KOPT-K1 (cell line): Measurements from ENCODE around the gene RFX3.

Experiments
- H3K27ac ChIP-seq: fragments of 200-600 bp; sonication (generic); 2 replicates; pipeline ENCODE4 v1.5.1; 2016; ENCODE audit warnings: antibody characterized with exemption, mild to moderate bottlenecking, low read depth, low read length; ENCODE audit not compliant: poor library complexity, severe bottlenecking
- H3K36me3 ChIP-seq: fragments of 200-600 bp; sonication (generic); 2 replicates; pipeline ENCODE4 v1.5.1; 2017; ENCODE audit warnings: antibody characterized with exemption, mild to moderate bottlenecking, low read length, moderate library complexity; ENCODE audit not compliant: insufficient read depth
- H3K9me3 ChIP-seq: fragments of 200-600 bp; sonication (generic); 2 replicates; pipeline ENCODE4 v1.5.1; 2017; ENCODE audit warnings: antibody characterized with exemption, low read length, mild to moderate bottlenecking; ENCODE audit not compliant: insufficient read depth, poor library complexity, severe bottlenecking

The RFX3 gene

DNA sequence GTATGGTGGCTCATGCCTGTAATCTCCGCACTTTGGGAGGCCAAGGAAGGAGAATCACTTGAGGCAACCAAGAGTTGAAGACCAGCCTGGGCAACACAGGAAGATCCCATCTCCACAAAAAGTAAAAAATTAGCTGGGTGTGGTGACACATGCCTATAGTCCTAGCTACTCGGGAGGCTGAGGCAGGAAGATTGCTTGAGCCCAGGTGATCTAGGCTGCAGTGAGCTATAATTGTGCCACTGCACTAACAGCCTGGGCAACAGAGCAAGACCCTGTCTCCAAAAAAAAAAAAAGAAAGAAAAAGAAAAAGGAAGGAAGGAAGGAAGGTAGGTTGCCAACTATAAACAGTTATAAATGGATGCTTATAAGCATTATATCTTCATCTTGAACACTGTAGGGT, 51.0 kb downstream of the RFX3 start:
- no peak overlapping the region for H3K27ac ChIP-seq

DNA sequence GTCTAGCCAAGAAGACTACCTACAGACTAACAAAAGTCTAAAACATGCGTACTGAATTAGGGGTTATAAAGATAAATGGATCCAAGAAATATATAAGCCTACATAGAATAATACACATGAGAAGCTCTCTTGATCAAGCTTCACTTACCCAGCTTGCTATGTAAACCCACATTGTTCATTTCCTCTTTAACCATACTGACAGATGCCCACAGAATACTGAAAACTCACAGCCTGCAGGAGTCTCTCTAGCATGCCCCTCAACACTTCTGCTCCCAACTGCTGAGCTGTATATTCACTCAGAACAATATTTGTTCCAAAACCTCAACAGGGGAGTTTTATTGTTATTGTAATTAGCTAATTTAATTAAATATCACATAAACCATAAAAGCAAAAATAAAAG, 52.4 kb downstream of the RFX3 start:
- Histone ChIP-seq H3K36me3 (no peaks in the 10 kb centered on the region), H3K9me3 (peaks cover 5% of the 10 kb centered on the region), H3K27ac (peak overlapping the region; percentile 24)

More for the DNA sequence above, 51.0 kb downstream of the RFX3 start:
- peaks cover 5% of the 10 kb centered on the region for H3K9me3 ChIP-seq
- no peaks in the 10 kb centered on the region for H3K36me3 ChIP-seq

DNA sequence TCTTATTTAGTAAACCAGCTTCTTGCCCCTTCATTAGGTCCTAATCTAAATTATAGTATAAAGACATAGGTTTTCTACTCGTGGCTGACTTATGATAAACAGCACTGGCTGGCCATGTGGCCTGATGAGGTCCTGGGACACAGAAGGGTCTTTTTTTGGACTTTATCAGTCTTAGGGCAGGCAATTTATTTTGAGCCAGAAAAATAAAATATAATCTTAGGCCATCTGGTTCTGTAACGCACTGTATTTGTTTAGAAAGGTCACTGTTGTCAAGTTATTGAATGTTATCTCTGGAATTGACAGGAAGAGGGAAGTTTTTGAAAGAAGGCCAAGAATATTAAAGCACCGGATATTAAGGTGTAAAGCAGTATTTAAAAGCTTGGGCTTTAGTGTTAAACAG, 53.9 kb downstream of the RFX3 start:
- Histone ChIP-seq H3K9me3 (no peaks in the 10 kb centered on the region), H3K27ac (no peak overlapping the region), H3K36me3 (no peaks in the 10 kb centered on the region)

DNA sequence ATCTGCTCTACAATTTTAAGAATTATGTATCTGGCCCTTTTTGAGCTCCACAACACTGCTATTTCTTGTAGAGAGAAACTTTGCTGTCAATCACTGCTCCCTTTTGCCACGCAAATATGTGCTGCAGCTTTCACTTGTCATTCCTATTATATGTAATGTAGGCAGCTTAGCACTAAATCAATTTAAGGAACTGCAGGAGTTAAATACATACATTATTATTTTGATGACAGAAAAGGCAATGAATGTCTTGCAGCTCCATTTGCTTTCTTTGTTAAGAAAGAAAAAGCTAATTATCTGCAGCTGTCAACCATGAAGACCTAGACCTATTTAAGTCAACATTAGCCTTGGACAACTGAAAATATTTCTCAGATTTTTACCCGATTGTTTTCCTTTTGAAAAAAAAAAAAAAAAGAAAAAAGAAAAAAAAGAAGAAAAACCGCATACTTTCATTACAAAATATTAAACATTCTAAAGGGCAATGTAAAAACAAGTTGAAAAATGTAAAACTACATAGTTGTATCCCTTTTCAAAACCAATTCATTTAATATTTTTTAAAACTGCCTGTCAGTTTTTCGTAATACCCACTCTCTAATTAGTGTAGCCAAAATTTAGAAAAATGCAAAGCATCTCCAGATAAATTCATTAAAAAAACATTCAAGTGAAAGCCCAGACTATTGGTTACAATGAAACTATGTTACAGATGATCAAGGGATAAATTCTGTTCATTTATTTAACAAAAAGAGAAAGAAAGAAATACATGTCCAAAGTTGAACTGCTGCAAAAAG, 57.2 kb downstream of the RFX3 start:
- no peaks in the 10 kb centered on the region for H3K9me3 ChIP-seq
- H3K36me3 ChIP-seq, result no peaks in the 10 kb centered on the region
- H3K27ac ChIP-seq, result no peak overlapping the region

DNA sequence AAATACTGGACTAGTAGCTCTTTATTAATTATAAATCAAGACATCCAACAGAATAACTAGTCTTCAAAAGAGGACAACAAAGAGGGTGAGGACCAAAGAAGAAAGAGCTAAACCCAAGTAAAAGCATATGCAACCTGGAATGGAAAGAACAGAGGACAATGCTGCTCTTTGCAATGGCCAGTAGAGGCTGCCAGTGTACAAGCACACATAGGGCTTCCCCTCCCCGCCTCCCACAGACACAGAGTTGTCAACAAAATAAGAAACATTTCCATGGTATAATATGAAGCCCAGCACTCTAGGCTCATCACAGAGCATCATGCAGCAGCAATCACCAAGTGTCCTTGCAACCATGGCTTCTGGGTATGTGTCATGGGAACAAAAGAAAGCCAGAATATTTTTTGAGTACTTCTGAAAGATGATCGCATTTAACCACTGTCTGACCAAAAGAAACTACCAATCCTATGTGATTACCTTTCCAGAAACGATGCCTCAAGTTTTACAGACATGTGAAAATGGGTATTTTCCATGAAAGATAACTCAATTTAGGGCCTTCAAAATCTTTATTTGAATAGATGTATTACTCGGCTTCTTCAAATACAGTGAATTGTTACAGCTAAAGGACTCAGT, 58.1 kb downstream of the RFX3 start:
- no peaks in the 10 kb centered on the region for H3K36me3 ChIP-seq
- no peaks in the 10 kb centered on the region for H3K9me3 ChIP-seq
- no peak overlapping the region for H3K27ac ChIP-seq

DNA sequence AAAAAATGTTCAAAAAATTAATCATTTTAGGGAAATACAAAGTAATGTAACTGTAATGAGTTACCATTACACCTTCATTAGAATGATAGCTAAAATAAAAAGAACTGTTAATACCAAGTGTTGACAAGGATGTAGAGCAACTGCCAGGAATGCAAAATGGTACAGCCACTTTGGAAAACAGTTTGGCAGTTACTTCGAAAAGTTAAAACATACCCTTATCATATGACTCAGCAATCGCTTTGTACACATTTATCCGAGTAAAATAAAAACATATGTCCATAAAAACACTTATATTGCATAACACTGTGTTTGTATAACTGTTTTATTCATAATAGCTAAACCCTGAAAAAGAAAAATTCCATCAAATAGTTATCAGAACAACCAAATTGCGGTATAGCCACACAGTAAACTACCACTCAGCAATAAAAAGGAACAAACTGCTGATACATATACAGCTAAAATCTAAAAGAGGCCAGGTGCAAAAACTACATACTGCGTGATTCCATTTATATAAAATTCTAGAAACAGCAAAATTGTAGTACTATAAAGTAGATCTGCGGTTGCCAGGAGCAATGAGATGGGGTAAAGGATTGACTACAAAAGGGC, 61.7 kb downstream of the RFX3 start:
- Histone ChIP-seq H3K36me3 (no peaks in the 10 kb centered on the region), H3K27ac (no peak overlapping the region), H3K9me3 (peaks cover 5% of the 10 kb centered on the region)

DNA sequence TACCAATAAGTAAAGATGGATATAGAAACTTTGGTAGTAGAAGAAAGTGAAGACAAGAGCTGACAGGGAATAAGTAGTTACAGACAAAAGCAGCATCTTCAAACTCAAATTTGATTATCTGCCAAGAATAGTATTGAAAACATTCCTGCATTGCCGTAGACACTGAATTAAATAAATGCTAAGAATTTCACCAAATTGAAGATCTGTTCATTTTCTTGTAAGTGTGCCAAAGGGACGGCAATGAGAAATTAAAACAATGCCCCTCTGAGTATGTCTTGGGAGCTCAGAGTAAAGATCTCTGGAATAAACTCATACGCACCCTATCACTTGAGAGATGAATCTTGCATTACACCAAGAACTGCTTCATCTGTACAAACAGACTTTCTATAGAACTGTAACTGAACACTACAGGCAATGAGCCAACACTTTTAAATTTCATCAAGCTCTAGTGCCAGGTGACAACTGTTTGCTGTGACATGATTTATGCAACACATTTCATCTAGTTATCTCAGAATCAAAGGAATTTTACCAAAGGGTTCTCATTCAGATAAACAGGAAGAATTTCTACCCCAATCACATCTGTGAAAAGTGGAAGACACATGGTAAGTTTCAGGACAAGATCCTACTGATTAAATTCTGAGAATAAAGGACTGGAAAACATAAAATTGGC, 66.9 kb downstream of the RFX3 start:
- no peak overlapping the region for H3K27ac ChIP-seq
- H3K36me3 ChIP-seq, result no peaks in the 10 kb centered on the region

DNA sequence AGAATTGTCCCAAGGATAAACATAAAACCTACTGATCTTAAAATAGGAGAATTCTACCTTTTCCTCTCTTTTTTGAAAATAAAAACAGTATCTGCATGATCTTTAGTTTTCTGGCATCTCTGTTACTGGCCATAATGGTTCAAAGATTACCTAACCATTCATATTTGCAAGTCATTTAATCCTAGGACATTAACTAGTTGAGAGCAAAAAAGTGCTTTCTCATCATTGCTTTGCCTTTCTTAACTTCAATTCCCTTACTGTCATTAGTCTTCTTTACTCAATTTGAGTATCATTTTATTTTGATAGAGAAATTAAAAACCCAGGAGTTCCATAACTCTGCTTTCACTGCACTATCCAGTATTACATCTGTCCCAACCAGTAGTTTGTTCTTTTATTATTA, 68.6 kb downstream of the RFX3 start:
- H3K36me3 ChIP-seq, result no peaks in the 10 kb centered on the region

More for the DNA sequence above, 66.9 kb downstream of the RFX3 start:
- H3K9me3 ChIP-seq, result peaks cover 5% of the 10 kb centered on the region

DNA sequence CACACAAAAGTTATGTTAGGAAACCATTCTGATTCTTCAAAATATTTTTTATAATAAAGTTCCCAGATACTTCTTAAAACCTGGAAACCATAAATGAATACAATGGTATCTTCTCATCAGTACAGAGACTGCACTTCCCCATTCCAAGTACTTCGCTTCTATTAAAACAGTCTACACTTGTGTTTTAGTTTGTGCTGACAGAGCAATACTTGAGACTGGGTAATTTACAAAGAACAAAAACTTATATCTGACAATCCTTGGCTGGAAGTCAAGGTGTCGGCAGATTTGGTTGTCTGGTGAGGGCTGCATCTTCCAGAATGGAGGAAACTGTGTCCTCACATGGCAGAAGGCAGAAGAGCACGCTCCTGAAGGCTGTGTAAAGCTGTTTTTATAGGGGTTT, 70.1 kb downstream of the RFX3 start:
- H3K9me3 ChIP-seq, result no peaks in the 10 kb centered on the region
- H3K27ac ChIP-seq, result no peak overlapping the region
- H3K36me3 ChIP-seq, result no peaks in the 10 kb centered on the region

More for the DNA sequence above, 68.6 kb downstream of the RFX3 start:
- Histone ChIP-seq H3K9me3 (peaks cover 2% of the 10 kb centered on the region), H3K27ac (no peak overlapping the region)

DNA sequence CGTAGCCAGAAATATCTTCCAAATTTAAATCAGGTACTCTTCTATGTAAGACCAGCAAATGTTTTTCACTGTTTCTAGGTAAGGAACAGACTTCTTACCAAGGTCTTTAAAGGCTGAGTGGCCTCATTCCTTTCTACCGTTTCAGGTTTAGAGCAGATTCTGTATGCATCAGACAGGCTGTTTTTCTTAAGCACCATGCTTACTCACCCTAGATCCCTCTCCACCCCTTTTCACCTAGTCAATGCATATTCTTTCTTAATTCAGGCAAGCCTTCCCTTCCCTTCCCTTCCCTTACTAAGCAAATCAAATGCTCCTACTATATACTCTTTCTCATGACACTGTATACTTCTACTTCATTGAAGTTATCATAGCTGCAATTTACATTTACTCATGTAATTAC, 70.7 kb downstream of the RFX3 start:
- H3K9me3 ChIP-seq, result no peaks in the 10 kb centered on the region
- no peaks in the 10 kb centered on the region for H3K36me3 ChIP-seq
- H3K27ac ChIP-seq, result no peak overlapping the region

DNA sequence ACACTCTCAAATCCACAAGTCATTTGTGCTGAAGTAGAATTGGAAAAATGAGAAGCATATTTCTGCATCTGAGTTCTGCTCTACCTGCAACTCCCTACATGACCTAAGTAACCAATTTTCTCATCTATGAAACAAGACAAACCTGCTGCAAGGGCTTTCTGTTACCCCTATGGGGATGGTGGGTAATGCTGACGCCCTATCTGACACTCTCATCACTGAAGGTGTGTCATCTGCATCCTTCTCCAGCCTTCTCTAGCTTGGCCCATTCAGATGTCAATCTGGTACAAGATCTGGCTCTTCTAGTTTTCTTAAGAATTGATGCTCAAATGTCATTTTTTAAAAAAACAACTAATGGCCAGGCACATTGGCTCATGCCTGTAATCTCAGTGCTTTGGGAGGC, 73.8 kb downstream of the RFX3 start:
- Histone ChIP-seq H3K27ac (no peak overlapping the region), H3K9me3 (no peaks in the 10 kb centered on the region), H3K36me3 (no peaks in the 10 kb centered on the region)

DNA sequence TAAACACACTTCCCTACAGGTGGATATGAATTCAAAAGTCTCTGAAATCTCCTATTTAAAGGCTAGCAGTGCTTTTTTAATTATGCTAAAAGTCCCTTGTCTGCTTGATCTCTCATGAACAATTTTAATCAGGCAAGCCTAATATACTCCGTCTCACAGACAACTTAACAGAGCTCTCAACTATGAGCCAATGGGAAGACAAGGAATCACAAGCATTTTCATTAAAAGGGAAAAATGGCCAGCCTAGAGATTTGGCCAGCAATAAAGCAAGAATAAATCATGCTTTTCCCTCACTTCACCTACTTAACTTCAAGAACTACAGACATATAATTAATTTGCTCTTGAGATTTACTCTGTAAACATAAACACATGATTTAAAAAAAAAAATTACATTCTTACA, 78.0 kb downstream of the RFX3 start:
- H3K36me3 ChIP-seq, result no peaks in the 10 kb centered on the region
- no peaks in the 10 kb centered on the region for H3K9me3 ChIP-seq
- H3K27ac ChIP-seq, result no peak overlapping the region

DNA sequence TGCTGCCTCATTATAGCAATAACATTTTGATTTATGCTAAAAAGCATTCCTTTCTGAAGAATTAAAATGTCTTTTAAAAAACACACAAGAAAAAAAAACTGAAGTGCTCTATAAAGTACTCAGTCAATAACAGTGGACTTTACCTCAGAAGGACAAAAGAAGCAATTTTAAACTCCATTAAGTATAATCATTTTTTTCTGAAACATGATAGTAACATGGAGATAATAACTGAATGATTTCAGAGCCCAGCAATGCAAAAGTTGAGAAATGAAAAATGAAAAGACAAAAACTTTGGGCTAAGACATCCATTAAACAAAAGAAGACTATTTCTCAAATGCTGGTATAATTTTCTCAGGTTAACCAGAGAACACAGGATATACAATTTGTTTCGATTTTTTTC, 78.7 kb downstream of the RFX3 start:
- H3K36me3 ChIP-seq, result no peaks in the 10 kb centered on the region
- H3K27ac ChIP-seq, result no peak overlapping the region
- H3K9me3 ChIP-seq, result no peaks in the 10 kb centered on the region

DNA sequence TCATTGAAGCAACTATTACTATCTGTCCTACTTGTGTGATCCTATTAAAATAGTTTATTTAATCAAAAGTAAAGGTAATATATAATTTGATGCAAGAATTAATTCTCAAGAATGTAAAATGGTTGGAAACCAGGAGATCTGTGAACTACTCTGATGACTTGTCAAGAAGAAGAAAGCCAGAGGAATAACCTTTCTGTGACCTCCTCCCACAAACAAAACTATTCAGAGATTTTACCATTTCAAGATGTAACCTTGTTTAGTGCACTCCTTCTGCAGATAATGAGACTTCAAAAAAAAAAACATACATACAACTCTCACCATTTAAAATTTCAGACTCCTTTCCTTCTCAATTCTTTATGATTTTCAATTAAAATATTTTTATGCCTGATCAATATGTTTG, 79.5 kb downstream of the RFX3 start:
- no peaks in the 10 kb centered on the region for H3K9me3 ChIP-seq
- no peak overlapping the region for H3K27ac ChIP-seq
- H3K36me3 ChIP-seq, result no peaks in the 10 kb centered on the region

DNA sequence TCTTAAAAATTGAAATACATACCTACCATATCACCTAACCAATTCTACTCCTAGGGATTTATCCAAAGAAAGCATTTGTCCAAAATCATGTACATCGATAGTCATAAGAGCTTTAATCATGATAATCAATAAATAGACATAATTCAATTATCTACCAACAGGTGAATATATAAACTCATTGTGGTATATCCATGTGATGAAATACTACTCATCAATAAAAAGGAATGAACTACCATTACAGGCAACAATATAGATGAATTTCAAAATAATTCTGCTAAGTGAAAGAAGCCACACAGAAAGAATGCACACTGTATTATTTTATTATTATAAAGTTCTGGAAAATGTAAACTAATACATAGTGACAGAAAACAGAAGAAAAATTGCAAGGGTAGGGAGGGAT, 81.8 kb downstream of the RFX3 start:
- no peak overlapping the region for H3K27ac ChIP-seq
- no peaks in the 10 kb centered on the region for H3K9me3 ChIP-seq
- no peaks in the 10 kb centered on the region for H3K36me3 ChIP-seq
